GM21360 (cell line): Measurements from ENCODE around the gene PIAS4.

Source experiments
- ATAC-seq: cut with Tn5 transposase; IDR thresholded peaks from one replicate; pipeline ENCODE4 v1.9.1; 2021; ENCODE audit warnings: mild to moderate bottlenecking, moderate library complexity; ENCODE audit not compliant: unreplicated experiment

Gene PIAS4

DNA sequence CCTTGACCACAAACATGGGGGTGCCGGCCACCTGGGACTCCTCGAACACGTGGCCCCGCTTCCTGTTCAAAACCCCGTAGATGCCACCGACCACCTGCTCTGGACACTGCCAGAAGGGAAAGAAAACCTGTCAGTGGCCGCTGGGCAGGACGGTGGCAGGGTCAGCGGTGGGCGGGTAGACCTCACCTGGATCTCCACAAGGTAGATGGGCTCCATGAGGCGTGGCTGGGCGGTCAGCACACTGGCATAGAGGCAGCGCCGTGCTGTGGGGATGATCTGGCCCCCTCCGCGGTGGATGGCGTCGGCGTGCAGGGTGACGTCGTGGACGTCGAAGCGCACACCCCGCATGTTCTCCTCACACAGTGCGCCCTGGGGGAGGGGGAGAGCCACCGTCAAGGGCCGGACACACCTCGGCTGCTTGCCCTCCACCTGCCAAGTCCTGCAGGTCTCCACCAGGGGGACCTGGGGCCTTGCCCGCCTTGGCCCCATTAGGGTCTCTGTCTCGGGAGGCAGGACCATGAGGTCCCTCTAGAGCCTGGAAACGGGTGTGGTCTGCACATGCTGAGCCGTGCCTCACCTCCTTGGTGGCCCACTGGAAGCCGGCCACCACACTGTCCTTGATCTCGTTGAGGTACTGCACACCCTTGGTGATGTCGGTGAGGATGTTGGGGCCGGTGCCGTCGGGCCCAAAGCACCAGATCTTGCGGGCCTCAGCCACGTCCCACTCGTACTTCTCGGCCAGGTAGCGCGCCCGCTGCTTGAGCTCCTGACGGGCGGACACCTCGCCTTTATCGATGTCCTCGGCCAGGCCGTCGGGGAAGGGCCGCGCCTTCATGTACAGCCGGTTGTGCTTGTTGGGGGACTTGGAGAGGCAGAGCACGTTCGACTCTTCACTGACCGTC is 30.0 kb upstream of the PIAS4 start:
- ATAC-seq = no peak

DNA sequence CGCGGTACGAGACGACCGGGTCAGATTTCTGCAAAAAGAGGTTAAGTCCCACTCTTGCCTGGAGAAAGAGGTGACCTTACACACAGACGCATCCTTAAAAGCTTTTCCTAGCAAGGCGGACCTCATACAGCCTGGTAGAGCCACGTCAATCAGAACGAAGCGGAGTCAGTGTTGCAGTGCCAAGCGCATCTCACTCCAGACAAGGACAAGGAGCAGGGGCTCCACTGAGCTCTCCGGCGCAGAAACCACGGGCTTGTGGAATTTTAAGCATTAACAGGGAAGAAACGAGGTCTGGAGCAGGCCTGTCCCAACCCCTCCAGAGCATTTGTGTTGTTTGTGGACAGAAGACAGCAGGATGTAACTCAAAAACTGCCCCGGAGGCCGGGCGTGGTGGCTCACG is 29.4 kb upstream of the PIAS4 start:
- no peak for ATAC-seq

DNA sequence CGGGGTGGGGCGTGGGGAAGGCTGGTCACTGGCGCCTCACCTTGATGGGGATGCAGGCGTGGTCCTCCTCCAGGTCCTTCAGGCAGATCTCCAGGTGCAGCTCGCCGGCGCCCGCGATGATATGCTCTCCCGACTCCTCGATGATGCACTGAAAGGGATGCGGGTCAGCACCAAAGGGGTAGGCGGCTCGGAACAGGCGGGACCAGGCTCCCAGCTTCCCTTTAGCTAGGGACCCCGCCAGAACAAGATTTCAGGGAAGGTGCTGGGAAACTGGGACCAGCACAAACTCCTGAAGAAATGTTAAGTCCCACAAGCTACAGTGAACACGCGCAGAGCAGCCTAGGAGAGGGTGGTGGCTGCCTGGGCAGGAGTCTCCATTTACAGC is 28.3 kb upstream of the PIAS4 start:
- ATAC-seq = no peak

DNA sequence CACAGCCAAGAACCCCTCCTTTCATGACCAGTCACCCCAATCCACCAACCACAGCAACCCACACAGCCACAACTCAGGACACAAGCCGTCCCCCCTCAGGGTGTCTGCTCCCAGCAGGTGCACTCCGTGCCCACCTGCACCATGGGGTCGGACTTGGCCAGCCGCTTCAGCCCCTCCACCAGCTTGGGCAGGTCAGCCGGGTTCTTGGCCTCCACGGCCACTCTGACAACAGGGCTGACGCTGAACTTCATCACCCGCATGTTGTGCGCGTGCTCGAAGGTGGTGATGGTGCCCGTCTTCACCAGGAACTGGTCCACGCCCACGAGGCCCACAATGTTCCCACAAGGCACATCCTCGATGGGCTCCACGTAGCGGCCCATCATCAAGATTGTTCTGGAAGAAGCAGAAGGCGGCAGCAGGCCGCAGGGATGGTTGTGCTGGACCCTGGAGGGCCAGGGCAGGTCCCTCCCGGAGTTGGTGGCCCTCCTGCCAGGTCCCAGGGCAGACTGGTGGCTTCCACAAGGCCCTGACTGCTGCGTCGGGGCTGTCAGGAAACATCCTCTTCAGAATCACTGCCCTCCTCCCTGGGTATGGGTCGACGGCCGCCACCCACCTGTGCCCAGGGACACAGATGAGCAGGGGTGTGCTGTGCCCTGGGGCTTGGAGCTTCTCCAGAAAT is 27.7 kb upstream of the PIAS4 start:
- no peak for ATAC-seq

DNA sequence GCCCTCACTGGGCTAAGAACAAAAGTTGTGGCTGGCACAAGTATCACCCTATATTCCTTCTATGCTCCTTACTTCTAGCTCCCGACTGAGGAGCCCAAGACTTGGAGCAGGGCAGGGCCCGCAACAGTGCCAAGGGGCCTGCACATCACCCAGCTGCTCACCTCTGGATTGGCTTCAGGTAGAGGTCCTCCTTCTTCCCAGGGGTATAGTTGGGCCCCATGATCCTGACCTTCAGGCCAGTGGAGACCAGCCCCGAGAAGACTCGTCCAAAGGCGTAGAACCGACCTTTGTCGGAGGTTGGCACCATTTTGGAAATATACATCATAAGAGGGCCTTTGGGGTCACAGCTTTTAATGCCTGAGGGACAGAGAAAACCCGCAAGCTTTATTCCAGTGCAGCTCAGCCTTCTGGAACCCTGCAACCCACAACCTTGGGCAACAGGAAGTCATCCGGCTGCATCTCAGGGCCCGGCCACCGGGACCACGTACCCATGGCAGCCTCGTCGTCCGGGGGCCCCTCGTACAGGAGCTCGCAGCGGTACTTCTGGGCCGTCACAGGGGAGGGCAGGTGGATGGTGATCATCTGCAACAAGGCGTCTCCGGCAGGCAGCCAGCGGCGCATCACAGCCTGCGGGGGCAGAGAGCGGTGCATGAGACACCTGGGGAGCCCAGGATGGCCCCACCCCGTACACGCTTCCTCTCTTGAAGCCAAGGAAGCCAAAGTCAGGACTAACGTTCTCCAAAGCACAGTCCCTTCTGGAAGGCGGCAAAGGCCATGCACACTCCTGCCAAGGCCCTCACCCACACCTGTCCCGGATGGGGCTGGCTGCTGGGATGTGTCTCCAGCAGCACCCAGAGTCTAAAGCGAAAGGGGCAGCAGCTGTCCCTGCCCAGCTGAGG is 26.9 kb upstream of the PIAS4 start:
- ATAC-seq = no peak

DNA sequence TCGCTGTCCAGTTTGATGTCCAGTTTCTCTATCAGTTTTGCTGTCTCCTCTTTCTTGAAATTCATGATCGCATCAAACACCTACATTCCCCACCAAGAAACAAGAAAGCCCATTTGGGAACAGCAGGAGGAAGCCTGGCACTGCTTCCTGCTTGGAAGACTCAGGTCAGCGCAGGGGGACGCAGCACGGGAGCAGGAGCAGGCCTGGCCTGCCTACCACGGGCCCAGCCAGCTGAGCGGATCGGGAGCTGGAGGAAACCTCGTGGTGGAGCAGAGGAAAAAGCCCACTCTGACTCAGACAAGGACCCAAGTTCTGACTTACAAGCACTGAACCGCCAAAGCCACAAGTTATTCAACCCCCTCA is 26.2 kb upstream of the PIAS4 start:
- ATAC-seq = no peak

DNA sequence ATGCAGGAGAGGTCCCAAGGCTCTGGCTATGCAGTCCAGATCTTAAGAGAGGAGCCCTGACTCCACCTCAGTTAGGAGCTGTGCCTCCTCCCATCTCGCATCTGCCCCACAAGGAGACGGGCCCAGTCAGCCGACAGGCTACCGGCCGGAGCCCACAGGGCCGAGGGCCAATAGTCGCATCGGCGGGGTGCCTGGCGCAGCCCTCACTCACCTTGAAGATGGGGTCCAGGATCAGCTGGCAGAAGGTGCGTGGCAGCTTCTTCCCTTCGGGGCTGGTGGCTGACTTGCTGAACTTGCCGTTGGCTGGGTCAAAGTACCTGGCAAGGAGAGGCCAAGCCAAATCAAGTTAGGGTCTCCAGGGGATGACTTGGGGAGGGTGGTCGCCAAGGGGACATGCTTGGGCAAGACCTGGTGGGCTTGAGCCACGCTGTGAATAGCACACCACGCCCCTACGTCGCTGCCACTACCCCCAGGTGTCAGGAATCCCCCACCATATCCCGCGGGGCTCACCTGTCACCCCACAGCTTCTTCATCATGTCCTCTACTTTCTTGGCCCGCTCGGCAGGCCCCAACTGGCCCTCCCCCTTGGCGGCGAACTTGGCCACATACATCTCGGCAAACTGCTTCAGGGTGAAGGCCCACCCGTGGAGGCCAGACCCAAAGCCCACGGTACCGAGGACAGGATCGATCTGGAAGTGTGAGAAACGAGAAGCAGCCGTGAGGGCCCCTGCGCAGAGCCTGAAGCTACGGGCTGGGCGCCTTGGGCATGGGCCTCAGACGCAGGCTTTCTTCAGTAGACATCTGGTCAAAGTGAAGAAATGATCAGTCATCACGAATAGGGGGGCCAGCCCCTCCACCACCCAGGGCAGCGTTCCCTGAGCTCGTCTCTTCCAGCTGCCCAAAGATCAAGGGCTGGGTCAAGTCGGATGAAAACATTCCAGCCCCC is 25.5 kb upstream of the PIAS4 start:
- no peak for ATAC-seq

DNA sequence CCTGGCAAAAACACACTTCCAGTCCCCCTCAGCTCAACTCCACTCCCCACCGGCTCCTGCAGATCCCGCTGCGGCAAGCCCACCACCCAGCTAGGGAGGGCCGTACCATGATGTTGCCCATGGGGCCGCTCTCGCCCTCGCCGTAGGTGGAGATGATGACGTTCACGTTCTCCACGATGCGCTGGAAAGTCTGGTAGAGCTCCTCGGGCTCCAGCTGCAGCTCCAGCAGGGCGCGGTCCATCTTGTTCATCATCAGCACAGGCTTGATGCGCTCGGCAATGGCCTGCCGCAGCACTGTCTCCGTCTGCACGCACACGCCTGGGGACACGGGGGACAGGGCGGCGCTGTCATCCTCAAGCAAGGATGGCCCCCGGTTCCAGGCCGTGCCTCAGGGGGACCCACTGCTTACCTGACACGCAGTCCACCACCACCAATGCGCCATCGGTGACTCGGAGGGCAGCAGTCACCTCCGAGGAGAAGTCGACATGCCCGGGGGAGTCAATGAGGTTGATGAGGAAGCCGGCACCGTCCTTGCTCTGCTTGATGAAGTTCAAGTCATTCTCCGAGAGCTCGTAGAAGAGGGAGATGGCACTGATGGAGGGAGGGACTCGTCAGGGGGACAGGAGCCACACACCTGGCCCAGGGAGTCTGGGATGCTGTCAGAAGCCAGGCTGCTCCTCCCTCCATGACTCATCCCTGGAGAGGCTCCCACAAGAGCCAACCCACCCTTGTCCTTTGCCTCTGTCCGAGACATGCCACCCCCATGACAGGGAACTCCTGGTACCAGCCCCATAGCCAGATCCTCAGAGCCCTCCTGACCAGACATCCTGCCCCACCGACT is 24.6 kb upstream of the PIAS4 start:
- ATAC-seq = no peak

DNA sequence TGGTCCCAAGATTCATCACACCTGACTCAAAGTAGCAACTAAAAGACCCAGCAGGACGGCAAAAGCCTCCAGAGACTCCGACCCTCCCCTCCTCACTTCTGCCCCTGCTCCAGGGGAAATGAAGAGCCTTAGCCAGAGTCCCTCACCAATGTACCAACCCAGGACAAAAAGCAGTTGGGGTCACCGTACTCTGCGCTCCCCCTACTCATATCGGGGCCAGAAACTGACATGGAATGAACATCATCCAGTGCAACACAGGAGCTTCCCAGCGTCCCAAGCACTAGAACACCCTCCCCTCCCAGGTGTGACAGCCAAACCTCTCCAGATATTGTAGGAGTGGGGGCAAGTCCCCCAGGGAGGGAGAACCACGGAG is 24.0 kb upstream of the PIAS4 start:
- no peak for ATAC-seq

DNA sequence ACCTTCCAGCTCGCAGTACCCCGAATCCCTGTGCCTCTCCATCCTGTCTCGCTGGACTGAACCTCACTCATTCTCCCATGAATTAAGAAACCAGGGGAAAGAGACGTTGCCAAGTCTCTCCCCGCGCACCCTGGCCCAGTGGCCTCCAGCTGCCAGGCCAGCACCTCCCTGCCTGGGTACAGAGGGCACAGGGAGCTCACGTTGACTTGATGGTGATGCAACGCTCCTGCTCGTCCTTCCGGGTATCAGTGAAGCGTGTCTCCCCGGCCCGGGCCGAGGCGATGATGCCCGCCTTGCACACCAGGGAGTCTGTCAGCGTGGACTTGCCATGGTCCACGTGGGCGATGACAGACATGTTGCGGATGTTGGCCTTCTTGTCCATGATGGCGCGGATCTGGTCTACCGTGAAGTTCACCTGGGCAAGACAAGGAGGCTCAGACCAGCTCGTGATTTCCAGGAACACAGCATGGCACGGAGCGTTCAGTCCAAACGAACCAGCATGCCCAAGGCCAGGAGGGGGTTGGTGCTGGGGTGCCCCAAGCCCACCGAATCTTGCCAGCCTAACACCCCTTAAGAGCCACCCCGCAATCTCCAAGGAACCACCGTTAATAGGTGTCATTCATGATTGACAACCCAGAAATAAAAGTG is 23.5 kb upstream of the PIAS4 start:
- no peak for ATAC-seq

DNA sequence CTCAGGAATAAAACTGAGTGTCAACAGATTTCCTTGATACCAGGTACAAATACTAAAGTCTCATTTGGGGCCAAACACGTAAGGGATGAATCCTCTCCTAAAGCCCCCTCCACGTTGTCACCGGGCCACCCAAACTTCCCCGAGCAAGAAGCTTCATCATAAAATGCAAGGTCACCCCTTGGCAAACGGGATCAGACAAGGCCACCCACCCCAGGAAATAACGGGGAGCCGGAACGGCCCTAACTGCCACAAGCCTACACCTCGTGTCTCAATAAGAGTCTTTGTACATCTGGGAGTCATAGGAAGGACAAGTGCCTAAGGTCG is 23.0 kb upstream of the PIAS4 start:
- no peak for ATAC-seq

DNA sequence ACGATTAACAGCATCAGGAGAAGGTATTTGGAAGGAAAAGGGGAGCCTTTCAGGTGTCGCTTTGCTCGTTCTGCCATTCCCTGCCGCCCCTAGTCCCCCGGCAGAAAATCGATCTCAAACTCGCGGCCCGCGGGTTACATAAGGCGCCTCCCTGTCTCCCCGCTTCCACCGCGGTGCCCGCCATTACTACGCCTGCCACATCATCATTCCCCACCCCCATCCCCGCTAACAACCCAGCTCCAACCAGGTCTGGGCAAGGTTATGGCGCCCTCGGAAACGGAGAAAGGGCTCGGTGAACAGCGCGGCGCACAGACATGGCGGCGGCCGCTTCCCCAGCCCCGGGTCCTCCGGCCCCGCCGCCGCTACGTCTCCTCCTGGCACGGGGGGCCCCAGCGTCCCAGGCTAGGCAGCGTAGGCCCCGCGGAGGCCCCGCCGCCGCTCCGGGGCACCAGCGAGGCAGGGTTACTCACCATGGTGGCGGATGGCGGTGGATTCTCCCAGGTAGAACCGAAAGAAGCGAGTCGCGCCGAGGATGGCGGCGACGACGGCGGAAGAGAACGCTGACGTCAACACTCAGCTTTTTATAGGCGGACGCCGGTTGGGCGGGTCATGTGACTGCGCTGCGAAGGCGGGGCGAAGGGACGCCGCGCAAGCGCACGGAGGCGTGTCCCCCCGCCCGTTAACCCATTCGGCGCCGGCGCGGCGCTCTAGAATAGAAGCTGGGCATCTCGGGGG is 22.5 kb upstream of the PIAS4 start, which contains the start of gene EEF2:
TSS of gene EEF2 (minus strand) at position 556 of the 735 bp plus-strand sequence. CDS start at position 473, 83 bp downstream.
- ATAC-seq = peak; percentile 41

DNA sequence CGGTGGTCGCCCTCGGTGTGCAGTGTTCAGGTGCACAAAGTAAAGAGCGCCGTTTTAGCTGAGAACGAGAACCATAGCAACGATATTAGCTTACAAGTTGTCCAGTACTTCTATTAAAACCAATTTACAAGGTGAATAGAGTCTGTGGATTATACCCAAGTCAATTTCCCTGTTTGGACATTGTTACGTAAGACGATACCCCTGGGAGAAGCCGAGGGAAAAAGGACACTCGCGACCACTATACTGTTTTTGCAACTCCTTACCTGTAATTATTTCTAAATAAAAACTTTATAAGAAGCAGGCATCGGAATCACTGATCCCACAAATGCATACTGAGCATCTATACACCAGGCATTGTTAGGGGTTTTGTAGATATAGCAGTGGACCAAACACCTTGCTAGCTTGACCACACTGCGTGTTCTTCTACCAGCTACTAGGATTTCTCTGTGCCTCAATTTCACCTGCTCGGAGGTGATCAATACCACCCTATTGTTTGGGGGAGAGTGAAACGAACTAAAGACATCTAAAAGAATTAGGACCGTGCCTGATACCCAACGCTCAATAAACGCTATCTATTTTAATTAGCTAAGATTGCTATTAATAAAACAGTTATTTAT is 21.8 kb upstream of the PIAS4 start:
- ATAC-seq = no peak

DNA sequence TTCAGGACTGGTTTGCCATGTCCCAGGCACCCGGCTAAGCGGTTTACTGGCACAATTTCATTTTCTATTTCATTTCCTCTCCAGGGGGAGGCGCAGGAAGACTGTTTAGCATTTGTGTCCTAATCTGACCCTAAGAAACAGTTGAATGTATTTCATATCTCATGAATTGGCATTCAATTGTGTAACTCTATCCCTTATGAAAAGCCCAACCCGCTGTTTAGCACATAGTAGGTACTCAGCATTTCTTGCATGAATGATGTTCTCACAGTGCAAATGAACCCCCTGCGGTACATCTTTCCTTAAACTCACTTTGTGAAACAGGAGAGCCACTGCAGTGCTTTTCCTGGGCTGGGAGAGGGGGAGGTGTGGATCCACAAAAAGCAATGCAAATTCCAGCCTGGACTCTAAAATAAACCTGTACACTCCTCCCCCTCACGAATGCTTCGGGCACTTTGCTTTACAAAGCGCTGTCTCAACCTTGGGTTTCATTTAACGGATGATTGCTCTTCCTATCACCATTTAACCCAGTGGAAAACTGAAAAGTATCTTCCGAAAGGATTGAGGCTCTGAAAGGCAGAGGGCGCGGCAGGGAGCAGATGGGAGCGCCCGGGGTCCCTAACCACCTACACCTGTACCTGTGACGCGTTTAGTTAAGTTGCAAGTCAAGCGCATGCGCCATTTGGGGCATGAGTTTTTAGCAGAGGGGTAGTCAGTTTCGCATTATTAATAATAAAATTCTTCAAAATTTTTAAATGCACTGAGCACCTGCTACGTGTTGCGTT is 21.1 kb upstream of the PIAS4 start:
- no peak for ATAC-seq

DNA sequence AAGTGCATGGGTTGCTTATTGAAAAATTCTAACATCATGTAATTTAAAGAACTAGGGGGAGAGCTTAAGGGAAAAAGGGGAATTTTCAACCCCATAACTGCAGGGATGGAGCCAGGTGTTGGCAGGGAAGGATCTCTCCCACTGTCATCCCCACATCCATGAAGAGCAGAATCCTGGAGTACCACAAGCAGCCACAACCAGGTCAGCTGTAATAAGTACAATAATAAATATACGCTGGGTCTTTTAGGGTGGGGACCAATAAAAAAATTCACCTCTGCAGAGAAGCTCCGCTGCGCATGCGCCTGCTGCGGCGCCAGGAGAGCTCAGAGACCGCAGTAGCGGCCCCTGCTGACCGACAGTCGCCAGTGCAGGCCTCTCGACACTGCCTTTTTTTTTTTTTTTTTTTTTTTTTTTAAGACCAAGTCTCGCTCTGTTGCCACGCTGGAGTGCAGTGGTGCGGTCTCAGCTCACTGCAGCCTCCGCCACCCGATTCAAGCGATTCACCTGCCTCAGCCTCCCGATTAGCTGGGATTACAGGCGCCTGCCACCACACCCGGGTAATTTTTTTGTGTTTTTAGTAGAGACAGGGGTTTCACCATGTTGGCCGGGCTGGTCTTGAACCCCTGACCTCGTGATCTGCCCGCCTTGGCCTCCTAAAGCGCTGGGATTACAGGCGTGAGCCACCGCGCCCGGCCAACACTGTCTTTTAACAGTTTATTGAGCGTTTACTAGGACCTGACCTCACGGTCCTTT is 19.7 kb upstream of the PIAS4 start:
- ATAC-seq = peak; percentile 35

DNA sequence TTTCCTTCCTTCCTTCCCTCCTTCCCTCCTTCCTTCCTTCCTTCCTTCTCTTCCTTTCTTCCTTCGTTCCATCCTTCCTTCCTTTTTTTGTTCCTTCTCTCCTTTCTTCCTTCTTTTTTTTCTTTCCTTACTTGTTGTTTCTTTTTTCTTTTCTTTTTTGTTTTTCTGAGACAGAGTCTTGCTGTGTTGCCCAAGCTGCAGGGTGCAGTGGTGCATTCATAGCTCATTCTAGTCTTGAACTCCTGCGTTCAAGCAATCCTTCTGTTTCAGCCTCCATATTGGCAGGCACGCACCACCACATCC is 16.8 kb upstream of the PIAS4 start:
- no peak for ATAC-seq

DNA sequence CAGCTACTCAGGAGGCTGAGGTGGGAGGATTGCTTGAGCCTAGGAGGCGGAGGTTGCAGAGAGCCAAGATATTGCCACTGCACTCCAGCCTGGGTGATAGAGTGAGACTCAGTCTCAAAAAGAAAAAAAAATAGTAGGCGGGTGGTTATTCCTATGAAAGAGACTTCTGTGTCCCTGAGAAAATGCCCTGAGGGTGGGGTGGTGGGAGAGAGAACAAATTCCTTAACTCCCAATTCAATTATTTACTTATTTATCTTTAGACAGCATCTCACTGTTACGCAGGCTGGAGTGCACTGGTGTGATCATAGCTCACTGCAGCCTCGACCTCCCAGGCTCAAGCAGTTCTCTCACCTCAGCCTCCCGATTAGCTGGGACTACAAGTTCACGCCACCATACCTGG is 11.9 kb upstream of the PIAS4 start:
- ATAC-seq = no peak
